Natural killer cell (primary cell): ENCODE results near the gene CXCL12. TPM values are rescaled to one million over a fixed set of nuclear protein-coding genes. Genes with fewer than 3 reads are reported as not detected.

Experiments used
- ATAC-seq, 3 donors: fragments of 150-1000 bp in 2 of 3; fragments of 200-7000 bp in 1 of 3; cut with Tn5 transposase; 1 replicate in 1 of 3; 2 replicates in 2 of 3; pipeline ENCODE4 v1.10.0; 2021; ENCODE audit warnings: mild to moderate bottlenecking in 2 of 3, moderate library complexity in 2 of 3
- DNase-seq, 2 donors: peaks; one replicate each; pipeline versions ENCODE4 v3.0.0 to v3.0.0-alpha.2; 2013 to 2021; ENCODE audit warnings: mixed read lengths in 1 of 2
- H3K27ac ChIP-seq: one replicate; pipeline ENCODE4 v1.5.1; 2013; ENCODE audit warnings: mild to moderate bottlenecking, low read length
- H3K27me3 ChIP-seq: one replicate; pipeline ENCODE4 v1.6.1; 2013; ENCODE audit warnings: low read length; ENCODE audit not compliant: control insufficient read depth, insufficient read depth
- H3K36me3 ChIP-seq: one replicate; pipeline ENCODE4 v1.6.1; 2013; ENCODE audit warnings: low read length; ENCODE audit not compliant: control insufficient read depth, insufficient read depth
- H3K4me1 ChIP-seq: one replicate; pipeline ENCODE4 v1.6.1; 2013; ENCODE audit warnings: low read length; ENCODE audit not compliant: control insufficient read depth, insufficient read depth
- H3K4me3 ChIP-seq: one replicate; pipeline ENCODE4 v1.5.1; 2013; ENCODE audit warnings: low read length
- H3K9me3 ChIP-seq: one replicate; pipeline ENCODE4 v1.6.1; 2013; ENCODE audit warnings: low read length; ENCODE audit not compliant: control insufficient read depth, insufficient read depth
- H3K27ac Mint-ChIP-seq, 2 donors: one replicate each; pipeline ENCODE4 v1.8.0; 2022; ENCODE audit warnings: mild to moderate bottlenecking in 2 of 2, mixed read lengths in 2 of 2, moderate library complexity in 1 of 2
- H3K27me3 Mint-ChIP-seq, 2 donors: one replicate each; pipeline ENCODE4 v1.8.0; 2022; ENCODE audit warnings: low read depth in 2 of 2, mixed read lengths in 2 of 2
- H3K36me3 Mint-ChIP-seq: one replicate; pipeline ENCODE4 v1.8.0; 2022; ENCODE audit warnings: mixed read lengths
- H3K4me1 Mint-ChIP-seq, 2 donors: one replicate each; pipeline ENCODE4 v1.8.0; 2022; ENCODE audit warnings: mixed read lengths in 2 of 2
- H3K4me3 Mint-ChIP-seq: one replicate; pipeline ENCODE4 v1.8.0; 2022; ENCODE audit warnings: mild to moderate bottlenecking, moderate library complexity, mixed read lengths
- H3K9me3 Mint-ChIP-seq, 2 donors: one replicate each; pipeline ENCODE4 v1.8.0; 2022; ENCODE audit warnings: mixed read lengths in 2 of 2
- WGBS: methylation state at CpG from one replicate; pipeline ENCODE4 v1.1.7; 2013; ENCODE audit warnings: missing lambda C conversion rate; ENCODE audit not compliant: insufficient coverage; 5-methylcytosine and 5-hydroxymethylcytosine counted together
- intact Hi-C: fragments of 100-400 bp; cut with micrococcal nuclease; formaldehyde crosslinking; loops from one replicate; pipeline ENCODE4 v1.14.2; 2022
- total RNA-seq, 4 donors: library from RNA; stranded (reverse); fragments of 120-200 nt in 1 of 4; gene quantifications; one replicate each; pipeline versions ENCODE4 v1.2.3 to v1.2.4, GENCODE V29; 2013 to 2022
- TF ChIP-seq, protein P1 (sequence below): fragments of 200-600 bp; IDR thresholded peaks from one replicate; pipeline ENCODE4 v1.8.0; 2022; ENCODE audit warnings: antibody characterized with exemption

CXCL12 gene
- total RNA-seq, 3 donors from 2014 or later (not counting 1 experiment from before 2014, with no cell fraction given) = not detected

GRCh38 chr10:44377651-44378310, 7.1 kb downstream of the CXCL12 start:
- Histone ChIP-seq H3K36me3 (no peaks in the 10 kb centered on the region), H3K4me3 (no peak overlapping the region), H3K27ac (no peak overlapping the region), H3K4me1 (no peaks in the 10 kb centered on the region), H3K9me3 (no peaks in the 10 kb centered on the region), H3K27me3 (peaks cover 2% of the 10 kb centered on the region)
- Mint-ChIP-seq H3K4me3 (no peak overlapping the region), H3K4me1 (no peaks in the 10 kb centered on the region), H3K27ac (no peak overlapping the region), H3K27me3 (peaks cover 1 to 18% of the 10 kb centered on the region in 2 donors), H3K9me3 (no peaks in the 10 kb centered on the region), H3K36me3 (no peaks in the 10 kb centered on the region)
- no peak for ATAC-seq
- TF ChIP-seq, protein P1, sequence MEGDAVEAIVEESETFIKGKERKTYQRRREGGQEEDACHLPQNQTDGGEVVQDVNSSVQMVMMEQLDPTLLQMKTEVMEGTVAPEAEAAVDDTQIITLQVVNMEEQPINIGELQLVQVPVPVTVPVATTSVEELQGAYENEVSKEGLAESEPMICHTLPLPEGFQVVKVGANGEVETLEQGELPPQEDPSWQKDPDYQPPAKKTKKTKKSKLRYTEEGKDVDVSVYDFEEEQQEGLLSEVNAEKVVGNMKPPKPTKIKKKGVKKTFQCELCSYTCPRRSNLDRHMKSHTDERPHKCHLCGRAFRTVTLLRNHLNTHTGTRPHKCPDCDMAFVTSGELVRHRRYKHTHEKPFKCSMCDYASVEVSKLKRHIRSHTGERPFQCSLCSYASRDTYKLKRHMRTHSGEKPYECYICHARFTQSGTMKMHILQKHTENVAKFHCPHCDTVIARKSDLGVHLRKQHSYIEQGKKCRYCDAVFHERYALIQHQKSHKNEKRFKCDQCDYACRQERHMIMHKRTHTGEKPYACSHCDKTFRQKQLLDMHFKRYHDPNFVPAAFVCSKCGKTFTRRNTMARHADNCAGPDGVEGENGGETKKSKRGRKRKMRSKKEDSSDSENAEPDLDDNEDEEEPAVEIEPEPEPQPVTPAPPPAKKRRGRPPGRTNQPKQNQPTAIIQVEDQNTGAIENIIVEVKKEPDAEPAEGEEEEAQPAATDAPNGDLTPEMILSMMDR = no peak
- whole genome bisulfite sequencing = 91% methylated on average over 16 of the region's 16 CpGs
- intact Hi-C loops = no loop called here
- no peak for DNase-seq

GRCh38 chr10:44376472-44377099, 8.3 kb downstream of the CXCL12 start:
- Histone ChIP-seq H3K4me1 (no peaks in the 10 kb centered on the region), H3K27me3 (no peaks in the 10 kb centered on the region), H3K36me3 (no peaks in the 10 kb centered on the region), H3K9me3 (no peaks in the 10 kb centered on the region), H3K4me3 (no peak overlapping the region), H3K27ac (no peak overlapping the region)
- Mint-ChIP-seq H3K36me3 (no peaks in the 10 kb centered on the region), H3K4me1 (no peaks in the 10 kb centered on the region), H3K27me3 (peaks cover 0 to 15% of the 10 kb centered on the region in 2 donors), H3K27ac (no peak overlapping the region), H3K9me3 (no peaks in the 10 kb centered on the region), H3K4me3 (no peak overlapping the region)
- ATAC-seq = no peak
- TF ChIP-seq, protein P1 = no peak
- intact Hi-C loops = no loop called here
- 70% methylated on average over 7 of the region's 7 CpGs for WGBS
- no peak for DNase-seq

DNA sequence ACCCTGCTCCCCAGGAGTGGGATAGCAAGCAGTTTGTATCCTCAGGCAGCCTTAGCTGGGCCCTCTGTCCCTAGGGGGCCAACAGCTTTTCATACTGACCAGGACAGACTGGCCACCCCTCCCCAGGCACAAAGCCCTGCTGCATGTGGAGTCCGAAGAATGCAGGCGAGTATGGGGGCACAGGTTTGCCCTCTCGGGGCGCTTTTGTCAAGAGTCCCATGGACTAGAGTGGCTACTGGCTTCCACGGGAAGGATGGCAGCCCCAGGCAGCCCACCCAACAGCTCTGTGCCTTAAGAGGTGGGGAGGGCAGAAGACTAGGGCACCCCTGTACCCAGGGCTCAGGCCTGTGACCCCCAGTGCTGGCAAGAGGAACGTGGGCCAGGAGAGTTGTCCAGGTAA, 10.7 kb downstream of the CXCL12 start:
- Histone ChIP-seq H3K4me3 (no peak overlapping the region), H3K9me3 (no peaks in the 10 kb centered on the region), H3K36me3 (no peaks in the 10 kb centered on the region), H3K27me3 (no peaks in the 10 kb centered on the region), H3K27ac (no peak overlapping the region), H3K4me1 (no peaks in the 10 kb centered on the region)
- H3K4me1 Mint-ChIP-seq = no peaks in the 10 kb centered on the region
- no peak overlapping the region for H3K4me3 Mint-ChIP-seq
- intact Hi-C loops = no loop called here
- no peaks in the 10 kb centered on the region for H3K9me3 Mint-ChIP-seq
- no peak overlapping the region for H3K27ac Mint-ChIP-seq
- no peaks in the 10 kb centered on the region for H3K36me3 Mint-ChIP-seq
- TF ChIP-seq, protein P1 = no peak
- H3K27me3 Mint-ChIP-seq = peaks cover 6 to 10% of the 10 kb centered on the region in 2 donors
- ATAC-seq = no peak
- DNase-seq = no peak
- 86% methylated on average over 6 of the region's 6 CpGs for WGBS
